Suppressor macrophage (primary cell): ENCODE results near the gene SDR39U1.

ENCODE experiments used
- DNase-seq, 4 experiments: peaks; one replicate each; pipeline ENCODE4 v3.0.0-alpha.2; 2020 to 2022

SDR39U1 gene

GRCh38 chr14:24408764-24409163 lies 33.8 kb downstream of the SDR39U1 start:
- DNase-seq, result no peak

- DNase-seq, result no peak
Measured at GRCh38 chr14:24407608-24408325, 34.8 kb downstream of the SDR39U1 start.

- DNase-seq, result no peak
Measured at GRCh38 chr14:24406416-24406815, 36.2 kb downstream of the SDR39U1 start.

- no peak for DNase-seq
Measured at GRCh38 chr14:24404814-24405213, 37.8 kb downstream of the SDR39U1 start.

GRCh38 chr14:24403294-24403998 lies 39.1 kb downstream of the SDR39U1 start:
- DNase-seq, result no peak

- no peak for DNase-seq
Measured at GRCh38 chr14:24401810-24402702, 40.5 kb downstream of the SDR39U1 start.

GRCh38 chr14:24399999-24400718 lies 42.4 kb downstream of the SDR39U1 start:
- peak in 2 of 4 experiments; percentile 35 to 64 for DNase-seq

GRCh38 chr14:24399447-24399822 lies 43.1 kb downstream of the SDR39U1 start:
- no peak for DNase-seq

GRCh38 chr14:24398653-24399446 lies 43.7 kb downstream of the SDR39U1 start, which contains the start of gene NYNRIN:
NYNRIN (plus strand) TSS chr14:24399003; CDS start chr14:24399247, 244 bp downstream.
- DNase-seq, result peak in 3 of 4 experiments; percentile 9 to 23 (median 22)

GRCh38 chr14:24398293-24398652 lies 44.3 kb downstream of the SDR39U1 start:
- no peak for DNase-seq

GRCh38 chr14:24397639-24398292 lies 44.8 kb downstream of the SDR39U1 start:
- no peak for DNase-seq

GRCh38 chr14:24395609-24396582 lies 46.7 kb downstream of the SDR39U1 start:
- peak in 3 of 4 experiments; percentile 42 to 64 (median 62) for DNase-seq

GRCh38 chr14:24394275-24394674 lies 48.3 kb downstream of the SDR39U1 start:
- no peak for DNase-seq

- no peak for DNase-seq
Measured at GRCh38 chr14:24392325-24393091, 50.1 kb downstream of the SDR39U1 start.

GRCh38 chr14:24390701-24391468 lies 51.7 kb downstream of the SDR39U1 start:
- DNase-seq, result peak; percentile 17 to 47 (median 38)
